Astrocyte (in vitro differentiated cells and primary cell): ENCODE data around the gene STX1A.

ENCODE experiments used
- EZH2 ChIP-seq: IDR thresholded peaks from 2 replicates; pipeline ENCODE4 v1.6.1; 2012; ENCODE audit warnings: mild to moderate bottlenecking, low read length, inconsistent platforms; ENCODE audit not compliant: insufficient read depth
- TF ChIP-seq, protein P1 (sequence below): IDR thresholded peaks from 2 replicates; pipeline ENCODE4 v1.5.1; 2011; ENCODE audit warnings: low read depth, mild to moderate bottlenecking, inconsistent platforms, low read length, moderate library complexity; ENCODE audit not compliant: insufficient read depth

DNA sequence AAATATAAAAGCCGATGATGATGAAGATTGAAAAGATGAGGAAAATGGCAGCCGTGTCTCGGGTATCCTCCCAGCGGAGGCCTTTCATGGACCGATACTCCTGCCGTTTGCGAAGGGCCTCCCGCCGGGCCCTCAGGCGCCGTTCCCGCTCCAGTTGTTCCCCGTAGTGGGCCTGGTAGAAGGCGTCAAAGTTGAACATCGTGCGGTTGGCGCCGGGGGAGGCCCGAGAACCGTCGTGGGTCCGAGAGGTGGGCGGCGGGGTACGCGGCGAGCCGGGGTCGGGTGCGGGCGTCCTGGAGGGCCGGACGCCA is 36.8 kb downstream of the STX1A start:
- TF ChIP-seq, protein P1, sequence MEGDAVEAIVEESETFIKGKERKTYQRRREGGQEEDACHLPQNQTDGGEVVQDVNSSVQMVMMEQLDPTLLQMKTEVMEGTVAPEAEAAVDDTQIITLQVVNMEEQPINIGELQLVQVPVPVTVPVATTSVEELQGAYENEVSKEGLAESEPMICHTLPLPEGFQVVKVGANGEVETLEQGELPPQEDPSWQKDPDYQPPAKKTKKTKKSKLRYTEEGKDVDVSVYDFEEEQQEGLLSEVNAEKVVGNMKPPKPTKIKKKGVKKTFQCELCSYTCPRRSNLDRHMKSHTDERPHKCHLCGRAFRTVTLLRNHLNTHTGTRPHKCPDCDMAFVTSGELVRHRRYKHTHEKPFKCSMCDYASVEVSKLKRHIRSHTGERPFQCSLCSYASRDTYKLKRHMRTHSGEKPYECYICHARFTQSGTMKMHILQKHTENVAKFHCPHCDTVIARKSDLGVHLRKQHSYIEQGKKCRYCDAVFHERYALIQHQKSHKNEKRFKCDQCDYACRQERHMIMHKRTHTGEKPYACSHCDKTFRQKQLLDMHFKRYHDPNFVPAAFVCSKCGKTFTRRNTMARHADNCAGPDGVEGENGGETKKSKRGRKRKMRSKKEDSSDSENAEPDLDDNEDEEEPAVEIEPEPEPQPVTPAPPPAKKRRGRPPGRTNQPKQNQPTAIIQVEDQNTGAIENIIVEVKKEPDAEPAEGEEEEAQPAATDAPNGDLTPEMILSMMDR, result no peak
- TF ChIP-seq EZH2, result no peak
